BLaER1 (cell line): ENCODE data around the gene GJD3.
"Not testable (repeated sequence)": the region's sequence is repeated elsewhere in the genome, so short reads cannot be mapped to it uniquely, and the experiment has no call there.

ENCODE experiments used
- H3K27ac ChIP-seq: shearing (Covaris generic); formaldehyde crosslinking; 2 replicates; pipeline ENCODE4 v1.8.1; 2022
- H3K27me3 ChIP-seq: shearing (Covaris generic); formaldehyde crosslinking; 2 replicates; pipeline ENCODE4 v1.8.1; 2022
- H3K36me3 ChIP-seq: shearing (Covaris generic); formaldehyde crosslinking; 2 replicates; pipeline ENCODE4 v1.8.1; 2022
- H3K4me1 ChIP-seq: shearing (Covaris generic); formaldehyde crosslinking; 2 replicates; pipeline ENCODE4 v1.8.1; 2022
- H3K4me2 ChIP-seq: shearing (Covaris generic); formaldehyde crosslinking; 2 replicates; pipeline ENCODE4 v1.8.1; 2022
- H3K4me3 ChIP-seq: shearing (Covaris generic); formaldehyde crosslinking; 2 replicates; pipeline ENCODE4 v1.8.1; 2022
- H3K9ac ChIP-seq: shearing (Covaris generic); formaldehyde crosslinking; 2 replicates; pipeline ENCODE4 v1.8.1; 2022
- H3K9me3 ChIP-seq: shearing (Covaris generic); formaldehyde crosslinking; 2 replicates; pipeline ENCODE4 v1.8.1; 2022
- H4K20me1 ChIP-seq: shearing (Covaris generic); formaldehyde crosslinking; 2 replicates; pipeline ENCODE4 v1.8.1; 2022
- Cebpa-rat ChIP-seq: shearing (Covaris generic); IDR thresholded peaks from 2 replicates; pipeline ENCODE4 v1.8.1; 2022

GJD3 gene

DNA sequence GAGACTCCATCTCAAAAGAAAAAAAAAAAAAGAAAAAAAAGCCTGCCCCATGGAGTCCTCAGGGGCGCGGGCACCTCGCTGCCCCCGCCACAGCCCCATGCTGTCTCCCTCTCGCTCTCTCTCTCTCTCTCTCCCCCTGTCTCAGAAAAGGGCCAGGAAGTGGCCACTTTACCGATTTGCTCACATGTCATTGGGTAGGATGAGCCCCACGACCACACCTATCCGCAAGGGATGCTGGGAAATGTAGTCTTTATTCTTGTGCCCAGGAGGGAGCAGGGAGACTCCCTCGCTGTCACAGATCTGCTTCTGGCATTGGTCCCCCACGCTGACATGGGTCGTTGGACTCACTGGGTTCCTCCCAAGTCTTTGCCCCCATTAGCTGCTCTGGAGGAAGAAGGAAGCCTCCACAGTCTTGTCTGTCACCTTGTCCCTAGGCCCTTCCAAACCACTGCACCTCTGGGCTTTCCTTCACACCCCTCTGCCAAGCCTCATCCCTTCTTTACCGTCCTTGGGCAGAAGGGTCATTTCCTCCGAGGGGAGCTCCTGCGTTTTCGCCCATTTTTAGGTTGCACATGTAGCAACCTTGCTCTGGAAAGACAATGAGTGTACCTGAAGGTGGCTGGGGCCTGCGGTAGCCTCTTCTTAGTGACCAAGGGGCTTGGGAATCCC lies 6.9 kb upstream of the GJD3 start:
- no peak overlapping the region for H3K27ac ChIP-seq
- H3K36me3 ChIP-seq = no peaks in the 10 kb centered on the region
- TF ChIP-seq Cebpa-rat = no peak
- no peak overlapping the region for H3K4me3 ChIP-seq
- H4K20me1 ChIP-seq = no peaks in the 10 kb centered on the region
- H3K4me2 ChIP-seq = peak overlapping the region; percentile 14
- no peaks in the 10 kb centered on the region for H3K27me3 ChIP-seq
- peaks cover 42% of the 10 kb centered on the region for H3K4me1 ChIP-seq
- H3K9me3 ChIP-seq = peaks cover 20% of the 10 kb centered on the region
- H3K9ac ChIP-seq = no peak overlapping the region

DNA sequence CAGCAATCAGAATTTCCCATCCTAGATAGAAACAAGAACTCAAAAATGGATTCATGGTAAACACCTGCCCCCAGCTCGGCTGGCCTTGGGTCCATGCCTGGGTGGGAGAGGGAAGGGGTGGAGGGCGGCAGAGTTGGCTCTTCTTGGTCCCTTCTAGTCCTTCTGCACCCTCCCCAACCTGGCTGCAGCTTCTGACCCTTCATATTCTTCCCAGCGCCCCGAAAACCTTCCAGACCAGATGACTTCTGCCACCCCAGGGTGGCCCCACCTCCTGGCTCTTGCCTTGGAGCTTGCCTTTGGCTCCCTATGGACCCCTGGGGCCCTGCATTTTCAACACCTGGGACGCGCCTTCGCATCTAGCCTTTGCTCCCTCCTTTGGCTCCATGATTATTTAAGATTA lies 5.4 kb upstream of the GJD3 start:
- peaks cover 15% of the 10 kb centered on the region for H3K9me3 ChIP-seq
- H3K9ac ChIP-seq = no peak overlapping the region
- no peak overlapping the region for H3K27ac ChIP-seq
- no peaks in the 10 kb centered on the region for H4K20me1 ChIP-seq
- H3K4me3 ChIP-seq = no peak overlapping the region
- peaks cover 42% of the 10 kb centered on the region for H3K4me1 ChIP-seq
- H3K36me3 ChIP-seq = no peaks in the 10 kb centered on the region
- H3K27me3 ChIP-seq = no peaks in the 10 kb centered on the region
- no peak for TF ChIP-seq Cebpa-rat
- H3K4me2 ChIP-seq = no peak overlapping the region

DNA sequence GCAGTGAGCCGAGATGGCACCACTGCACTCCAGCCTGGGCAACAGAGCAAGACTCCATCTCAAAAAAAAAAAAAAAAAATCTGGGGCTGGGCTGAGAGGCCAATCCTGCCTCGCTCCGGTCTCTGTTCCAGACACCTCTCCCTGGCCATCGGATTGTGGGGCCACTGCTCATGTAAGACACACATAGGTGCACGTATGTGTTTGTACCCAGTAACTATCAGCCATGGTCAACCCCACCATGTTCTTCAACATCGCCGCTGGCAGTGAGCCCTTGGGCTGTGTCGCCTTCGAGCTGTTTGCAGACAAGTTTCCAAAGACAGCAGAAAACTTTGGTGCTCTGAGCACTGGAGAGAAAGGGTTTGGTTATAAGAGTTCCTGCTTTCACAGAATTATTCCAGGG lies 3.2 kb upstream of the GJD3 start:
- peaks cover 53% of the 10 kb centered on the region for H3K4me1 ChIP-seq

DNA sequence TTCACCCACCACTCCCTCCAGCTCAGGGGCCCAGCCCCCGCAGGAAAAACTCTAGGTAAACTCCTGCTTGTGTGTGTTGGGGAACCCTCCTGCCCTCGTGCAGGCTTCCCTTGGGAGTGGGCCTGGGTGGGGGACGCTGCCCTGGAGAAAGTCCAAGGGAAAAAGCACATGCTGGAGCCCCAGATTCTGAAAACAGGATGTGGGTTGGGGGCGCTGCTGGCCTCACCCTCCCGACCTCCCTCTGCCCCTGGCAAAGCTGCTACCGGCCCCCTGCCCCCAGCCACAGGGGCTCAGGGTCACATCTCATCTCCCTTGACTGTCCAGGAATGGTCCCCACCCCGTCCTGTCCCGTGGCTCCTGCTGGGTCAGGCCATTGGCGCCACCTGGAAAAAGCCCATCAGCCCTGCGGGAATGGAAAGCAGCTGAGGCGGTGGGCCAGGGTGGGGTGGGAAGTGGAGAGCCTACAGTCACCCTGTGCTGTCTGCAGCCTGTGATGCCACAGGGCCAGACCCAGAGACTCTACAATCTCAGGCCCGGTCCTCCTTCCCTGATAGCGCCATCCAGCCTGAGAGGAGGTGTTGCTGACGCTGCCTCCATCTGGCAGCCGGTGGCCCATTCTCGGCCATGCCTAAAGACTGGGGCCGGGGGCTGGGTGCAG lies 2.5 kb upstream of the GJD3 start:
- Histone ChIP-seq H3K36me3 (no peaks in the 10 kb centered on the region), H3K9me3 (peaks cover 7% of the 10 kb centered on the region; the same call in 1 of the 2 replicates), H3K4me1 (peaks cover 52% of the 10 kb centered on the region), H4K20me1 (no peaks in the 10 kb centered on the region), H3K4me3 (no peak overlapping the region), H3K27ac (peak overlapping the region; percentile 60; the same call in 1 of the 2 replicates), H3K9ac (no peak overlapping the region), H3K27me3 (peaks cover 25% of the 10 kb centered on the region), H3K4me2 (peak overlapping the region; percentile 37)
- TF ChIP-seq Cebpa-rat = no peak

More for the DNA sequence above, 3.2 kb upstream of the GJD3 start:
- H3K4me2 ChIP-seq, H3K9ac ChIP-seq, H3K4me3 ChIP-seq, H3K27ac ChIP-seq, H4K20me1 ChIP-seq, H3K36me3 ChIP-seq, H3K9me3 ChIP-seq: not testable (repeated sequence)
- H3K27me3 ChIP-seq = peaks cover 17% of the 10 kb centered on the region

DNA sequence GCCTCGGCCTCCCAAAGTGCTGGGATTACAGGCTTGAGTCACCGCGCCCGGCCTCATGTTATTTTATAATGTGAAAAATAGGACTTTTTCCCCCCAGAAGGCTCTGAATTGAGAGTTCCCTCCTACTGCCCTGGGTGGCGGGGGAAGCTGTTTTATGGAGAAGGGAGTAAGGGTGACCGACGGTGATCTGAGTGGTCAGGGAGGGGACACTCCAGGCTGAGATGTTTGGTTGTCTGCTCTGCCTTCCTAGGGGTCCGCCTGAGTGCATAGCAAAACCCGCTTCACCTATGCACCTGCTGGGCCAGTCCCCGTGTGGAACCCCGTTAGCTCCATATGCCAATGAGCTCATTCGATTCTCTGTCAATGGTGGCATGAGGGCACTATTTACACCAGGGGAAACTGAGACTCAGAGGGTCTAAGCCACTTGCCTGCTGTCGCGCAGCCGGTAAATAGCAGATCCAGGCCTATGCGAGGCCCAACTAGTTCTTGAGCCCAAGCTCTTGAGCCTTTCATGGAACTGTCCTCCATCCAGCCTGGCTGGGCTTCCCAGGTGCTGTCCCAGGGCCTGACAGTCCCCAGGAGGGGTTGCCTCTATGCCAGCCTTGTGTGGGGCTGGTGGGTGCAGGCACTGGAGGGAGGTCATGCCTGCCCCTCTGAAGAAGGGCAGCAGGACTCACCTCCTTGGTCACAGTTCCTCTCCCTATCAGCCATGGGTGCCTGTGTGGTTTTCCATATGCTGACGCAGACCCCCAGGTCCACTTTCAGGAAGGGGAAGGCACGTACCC lies 1.7 kb upstream of the GJD3 start:
- Histone ChIP-seq H4K20me1 (no peaks in the 10 kb centered on the region), H3K4me2 (peak overlapping the region; percentile 37), H3K27ac (peak overlapping the region; percentile 60; the same call in 1 of the 2 replicates), H3K4me1 (peaks cover 51% of the 10 kb centered on the region), H3K27me3 (peaks cover 25% of the 10 kb centered on the region), H3K4me3 (no peak overlapping the region), H3K9me3 (peaks cover 5% of the 10 kb centered on the region; the same call in 1 of the 2 replicates), H3K9ac (no peak overlapping the region), H3K36me3 (no peaks in the 10 kb centered on the region)
- no peak for TF ChIP-seq Cebpa-rat

DNA sequence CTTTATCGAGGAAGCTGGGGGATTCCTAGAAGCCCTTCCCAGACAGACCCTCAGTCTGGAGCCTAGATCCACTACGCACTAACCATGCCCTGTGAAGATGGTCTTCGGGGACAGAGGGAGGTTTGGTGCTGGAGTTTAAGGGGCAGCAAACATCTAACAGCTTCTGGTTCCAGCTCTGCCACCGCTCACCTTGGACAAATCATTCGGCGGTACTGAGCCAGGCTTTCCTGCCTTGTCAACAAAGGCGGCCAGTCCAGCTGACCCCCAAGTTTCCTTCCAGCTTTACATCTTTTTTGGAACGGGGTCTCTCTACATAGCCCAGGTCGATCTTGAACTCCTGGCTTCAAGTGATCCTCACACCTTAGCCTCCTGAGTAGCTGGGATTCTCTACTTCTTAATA lies 369 bp upstream of the GJD3 start:
- Histone ChIP-seq H4K20me1 (no peaks in the 10 kb centered on the region), H3K36me3 (no peaks in the 10 kb centered on the region), H3K4me2 (peak overlapping the region; percentile 100; the same call in 1 of the 2 replicates), H3K27ac (no peak overlapping the region), H3K9me3 (no peaks in the 10 kb centered on the region), H3K27me3 (peaks cover 25% of the 10 kb centered on the region), H3K9ac (no peak overlapping the region), H3K4me3 (no peak overlapping the region), H3K4me1 (peaks cover 45% of the 10 kb centered on the region)
- no peak for TF ChIP-seq Cebpa-rat

DNA sequence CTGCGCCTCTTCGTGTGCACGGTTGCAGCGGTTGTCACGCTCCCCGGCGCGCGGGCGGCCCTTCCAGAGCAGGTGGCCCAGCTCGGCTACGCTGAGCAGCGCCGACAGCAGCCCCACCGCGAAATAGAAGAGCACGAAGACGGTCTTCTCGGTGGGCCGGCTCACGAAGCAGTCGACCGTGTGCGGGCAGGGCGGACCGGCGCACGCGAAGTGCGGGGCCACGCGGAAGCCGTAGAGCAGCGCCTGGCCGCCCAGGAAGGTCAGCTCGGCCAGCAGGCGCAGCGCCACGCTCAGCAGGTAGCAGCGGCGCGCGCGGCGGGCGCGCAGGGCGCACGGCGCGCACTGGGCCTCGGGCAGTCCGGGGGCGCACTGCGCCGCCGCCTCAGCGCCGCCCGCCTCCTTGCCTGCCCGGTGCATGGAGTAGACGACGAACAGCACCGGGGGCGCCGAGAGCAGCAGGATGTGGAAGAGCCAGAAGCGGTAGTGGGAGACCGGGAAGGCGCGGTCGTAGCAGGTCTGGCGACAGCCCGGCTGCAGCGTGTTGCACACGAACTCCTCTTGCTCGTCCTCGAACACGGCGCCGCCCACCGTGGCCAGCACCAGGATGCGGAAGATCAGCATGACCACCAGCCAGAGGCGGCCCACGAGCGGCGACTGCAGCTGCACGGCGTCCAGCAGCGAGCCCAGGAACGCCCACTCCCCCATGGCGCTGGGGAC lies 1.3 kb downstream of the GJD3 start:
- peaks cover 54% of the 10 kb centered on the region for H3K4me1 ChIP-seq
- H3K4me2 ChIP-seq = peak overlapping the region; percentile 100
- no peaks in the 10 kb centered on the region for H3K9me3 ChIP-seq
- H3K27ac ChIP-seq = peak overlapping the region; percentile 72
- TF ChIP-seq Cebpa-rat = no peak
- H3K4me3 ChIP-seq = peak overlapping the region; percentile 79
- peak overlapping the region; percentile 79 for H3K9ac ChIP-seq
- no peaks in the 10 kb centered on the region for H3K36me3 ChIP-seq
- peaks cover 25% of the 10 kb centered on the region for H3K27me3 ChIP-seq
- H4K20me1 ChIP-seq = no peaks in the 10 kb centered on the region

DNA sequence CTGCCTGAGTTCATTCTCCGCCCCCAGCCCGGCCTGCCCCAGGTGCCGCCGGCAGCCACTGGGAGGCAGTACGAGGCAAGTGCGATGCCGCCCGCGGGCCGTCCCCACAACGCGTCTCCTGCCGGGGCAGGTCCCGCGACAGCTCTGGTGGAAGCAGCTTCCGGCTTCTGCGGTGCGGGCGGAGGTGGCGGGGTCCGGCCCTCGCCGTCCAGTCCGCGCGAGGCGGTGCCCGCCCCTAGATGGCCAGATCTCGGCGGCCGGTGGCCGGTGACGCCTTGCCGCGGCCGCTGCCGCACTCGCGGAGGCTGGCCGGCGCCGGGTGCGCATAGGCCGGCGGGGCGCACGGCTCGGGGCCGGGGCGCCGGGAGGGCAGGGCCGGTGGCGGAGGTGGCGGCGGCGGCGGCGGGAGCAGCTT lies 1.8 kb downstream of the GJD3 start:
- Histone ChIP-seq H3K9me3 (no peaks in the 10 kb centered on the region), H4K20me1 (no peaks in the 10 kb centered on the region), H3K27ac (peak overlapping the region; percentile 72), H3K27me3 (peaks cover 25% of the 10 kb centered on the region), H3K36me3 (no peaks in the 10 kb centered on the region), H3K9ac (peak overlapping the region; percentile 79), H3K4me3 (peak overlapping the region; percentile 79), H3K4me2 (peak overlapping the region; percentile 100), H3K4me1 (peaks cover 54% of the 10 kb centered on the region)
- no peak for TF ChIP-seq Cebpa-rat

DNA sequence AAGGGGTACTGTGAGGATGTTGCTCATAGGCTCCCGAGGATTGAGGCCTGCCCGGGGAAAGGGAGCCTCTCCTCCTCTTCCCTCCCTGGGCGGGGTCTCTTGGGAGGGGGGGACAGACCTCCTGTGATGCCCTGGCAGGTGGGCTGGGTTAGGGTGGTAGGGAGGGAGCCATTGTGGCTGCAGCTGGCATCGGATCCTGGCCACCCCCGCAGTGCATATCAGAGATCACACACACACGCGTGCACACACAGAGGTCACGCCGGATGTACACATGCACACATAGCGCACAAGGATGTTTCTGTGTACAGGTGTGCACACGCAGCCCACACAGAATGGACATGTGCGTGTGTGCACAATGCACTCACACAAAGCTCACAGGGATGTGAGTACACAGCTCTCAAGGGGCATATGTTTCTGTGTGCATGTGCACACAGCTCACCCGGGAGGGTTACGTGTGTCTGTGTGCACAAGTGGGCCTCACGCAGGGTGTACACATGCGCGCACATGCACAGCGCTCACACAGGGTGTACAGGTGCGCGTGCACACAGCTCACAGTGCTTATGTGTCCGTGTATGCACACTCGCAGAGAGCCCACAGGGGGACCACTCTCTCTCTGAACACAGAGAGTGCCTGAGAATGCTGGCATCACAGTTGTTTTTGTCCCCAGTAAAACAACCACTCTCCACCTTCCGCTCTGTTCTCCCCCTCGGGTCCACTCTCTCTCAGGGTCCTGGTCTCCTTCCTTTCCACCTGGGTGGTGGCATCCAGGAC lies 2.4 kb downstream of the GJD3 start:
- Histone ChIP-seq H3K4me2 (peak overlapping the region; percentile 100), H3K27ac (no peak overlapping the region), H4K20me1 (no peaks in the 10 kb centered on the region), H3K4me1 (peaks cover 54% of the 10 kb centered on the region), H3K27me3 (peaks cover 25% of the 10 kb centered on the region), H3K9ac (peak overlapping the region; percentile 79; the same call in 1 of the 2 replicates), H3K4me3 (peak overlapping the region; percentile 79), H3K36me3 (no peaks in the 10 kb centered on the region), H3K9me3 (no peaks in the 10 kb centered on the region)
- no peak for TF ChIP-seq Cebpa-rat
